ENCODE measurements around the gene PRKAR2B.
"Not testable (repeated sequence)": the region's sequence is repeated elsewhere in the genome, so short reads cannot be mapped to it uniquely, and the experiment has no call there.

The PRKAR2B gene

DNA sequence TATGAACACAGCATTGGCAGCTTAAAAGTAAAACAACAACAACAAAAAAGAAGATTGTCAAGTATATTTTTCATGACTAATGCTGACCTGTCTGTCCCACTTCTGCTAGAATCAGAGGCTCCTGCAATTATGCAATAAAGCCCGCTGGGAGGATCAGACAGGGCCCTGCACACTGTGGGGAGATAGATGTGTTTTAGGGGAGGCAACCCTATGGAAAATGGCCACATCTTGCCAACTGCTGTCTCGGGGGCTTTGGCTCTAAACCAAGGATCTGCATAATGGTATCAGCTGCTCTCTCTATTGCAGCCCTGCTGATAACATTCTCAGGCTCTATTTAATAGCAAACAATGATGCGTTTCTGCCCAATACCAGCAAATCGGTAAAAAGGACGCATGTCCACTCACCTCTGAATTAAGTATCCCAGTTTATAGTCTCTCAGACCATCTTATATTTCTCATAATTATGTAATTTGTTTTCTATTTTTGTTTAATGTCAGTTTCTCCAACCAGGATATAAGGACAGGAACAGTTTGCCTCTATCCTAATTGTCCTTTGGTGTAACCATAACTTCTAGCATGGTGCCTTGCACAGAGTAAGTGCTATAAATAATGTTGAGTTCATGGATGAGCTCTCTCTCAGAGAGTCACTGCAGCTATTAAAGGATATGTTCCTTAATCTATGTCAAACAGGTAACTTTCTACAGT is 15.3 kb upstream of the PRKAR2B start:
- no peak for DNase-seq

DNA sequence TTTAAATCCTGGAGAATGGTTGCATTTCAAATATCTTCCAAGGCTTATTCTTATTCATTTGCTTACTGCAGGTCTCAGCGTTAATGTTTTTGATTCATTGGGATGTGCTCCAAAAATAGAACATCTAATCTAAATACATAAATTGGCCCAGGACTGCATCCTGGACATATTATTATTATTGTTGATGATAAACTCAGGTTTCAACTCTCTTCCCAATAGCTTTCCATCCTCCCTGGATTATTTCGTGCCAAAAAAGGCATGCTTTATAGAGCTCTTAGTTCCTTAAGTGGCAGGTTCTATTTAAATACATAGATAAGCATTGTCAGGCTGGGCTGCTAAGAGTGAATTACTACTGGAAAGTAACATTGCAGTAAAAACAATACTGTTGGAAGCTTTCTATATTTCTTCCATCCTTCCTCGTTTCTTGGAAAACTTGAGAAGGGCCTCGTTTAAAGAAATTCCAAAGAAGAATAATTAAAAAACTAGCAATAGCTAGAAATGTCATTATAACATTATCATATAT is 14.7 kb upstream of the PRKAR2B start:
- DNase-seq: no peak

DNA sequence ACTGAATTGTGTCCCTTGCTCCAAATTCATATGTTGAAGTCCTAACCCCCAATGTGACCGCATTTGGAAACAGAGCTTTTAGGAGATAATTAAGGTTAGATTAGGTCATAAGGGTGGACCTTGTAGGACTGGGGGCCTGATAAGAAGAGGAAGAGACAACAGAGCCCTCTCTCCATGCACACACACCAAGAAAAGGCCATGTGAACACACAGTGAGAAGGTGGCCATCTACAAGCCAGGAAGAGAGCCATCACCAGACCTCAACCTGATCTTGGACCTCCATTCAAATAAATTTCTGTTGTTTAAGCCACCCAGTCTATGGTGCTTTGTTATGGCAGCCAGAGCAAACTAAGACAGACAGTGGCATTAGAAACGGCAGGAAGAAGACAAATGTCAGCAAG is 12.5 kb upstream of the PRKAR2B start:
- no peak for DNase-seq

DNA sequence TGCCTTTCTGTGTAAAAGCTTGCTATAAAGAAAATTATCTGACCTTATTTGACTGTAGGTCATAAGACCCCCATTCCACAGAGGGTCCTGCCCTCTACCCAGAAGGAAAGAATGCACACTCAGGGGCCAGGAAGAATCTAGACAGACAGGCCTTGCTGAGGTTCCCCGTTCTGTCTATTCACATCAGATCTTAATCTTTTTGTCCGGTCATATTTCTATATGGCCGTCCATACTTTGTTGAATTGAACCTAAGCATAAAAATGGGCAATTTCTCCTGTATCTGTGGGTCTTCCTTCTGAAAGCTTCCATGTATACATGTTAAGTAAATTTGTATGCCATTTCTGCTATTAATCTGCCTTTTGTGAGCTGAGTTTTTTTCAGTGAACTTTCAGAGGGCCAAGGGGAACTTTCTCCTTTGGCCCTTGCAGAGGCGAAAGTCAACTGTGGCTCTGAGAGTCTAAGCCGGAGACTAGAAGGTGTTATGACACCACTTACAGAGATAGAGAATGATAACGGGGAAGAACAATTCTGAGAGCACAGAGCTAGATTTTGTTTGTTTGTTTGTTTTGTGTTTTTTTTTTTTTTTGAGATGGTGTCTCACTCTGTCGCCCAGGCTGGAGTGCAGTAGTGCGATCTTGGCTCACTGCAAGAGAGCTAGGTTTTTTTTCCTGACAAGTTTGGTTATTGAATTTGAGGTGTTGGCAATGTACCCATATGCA is 11.6 kb upstream of the PRKAR2B start:
- DNase-seq: no peak

DNA sequence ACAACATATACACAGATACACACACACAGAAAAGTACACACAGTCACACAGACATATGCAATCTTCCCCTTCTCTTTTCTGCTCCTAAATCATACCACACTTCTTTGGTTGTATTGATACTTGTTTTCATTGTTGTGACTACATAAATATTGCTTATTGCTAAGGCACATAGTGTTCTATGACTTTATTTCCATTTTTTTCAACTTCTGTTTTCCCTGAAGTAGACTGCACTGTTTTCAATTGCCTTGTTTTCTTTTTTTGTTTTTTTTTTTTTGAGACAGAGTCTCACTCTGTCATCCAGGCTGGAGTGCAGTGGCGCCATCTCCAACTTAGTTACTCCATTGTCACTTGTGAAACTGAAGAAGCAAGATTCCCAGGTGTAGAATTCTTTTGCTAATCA is 10.0 kb upstream of the PRKAR2B start:
- no peak for DNase-seq

DNA sequence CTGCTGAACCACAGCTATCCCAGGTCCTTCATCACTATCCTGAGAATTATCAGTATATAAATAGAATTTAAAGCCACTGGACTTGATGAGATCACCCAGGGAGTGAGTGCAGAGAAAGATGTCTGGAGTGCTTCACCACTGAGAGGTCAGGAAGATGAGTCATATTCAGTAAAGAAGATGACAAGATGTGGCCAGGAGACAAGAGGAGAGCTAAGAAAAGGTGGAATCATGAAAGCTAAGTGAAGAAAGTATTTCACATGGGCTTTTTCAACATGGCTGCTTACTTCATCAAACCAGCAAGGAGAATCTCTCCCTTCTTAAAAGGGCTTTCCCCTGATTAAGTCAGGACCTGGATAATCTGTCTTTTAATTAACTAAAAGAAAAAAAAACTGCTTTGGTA is 9.1 kb upstream of the PRKAR2B start:
- no peak for DNase-seq

DNA sequence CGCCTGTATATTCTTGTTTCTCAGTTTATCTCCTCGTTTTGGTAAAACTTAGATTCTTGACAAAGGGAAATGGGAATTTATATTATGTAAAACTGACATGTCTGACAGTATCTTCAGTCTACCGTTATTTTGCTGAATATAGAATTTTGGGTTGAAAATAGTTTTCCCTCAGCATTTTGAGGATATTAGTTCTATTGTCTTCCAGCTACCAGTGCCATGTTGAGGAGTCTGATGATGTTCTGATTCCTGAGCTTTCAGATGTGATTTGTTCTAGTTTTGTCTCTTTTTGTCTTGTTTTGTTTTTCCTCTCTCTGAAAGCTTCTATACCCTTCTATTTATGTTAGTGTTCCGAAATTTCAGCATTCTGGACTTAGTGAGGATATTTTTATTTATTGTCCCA is 8.0 kb upstream of the PRKAR2B start:
- no peak for DNase-seq

DNA sequence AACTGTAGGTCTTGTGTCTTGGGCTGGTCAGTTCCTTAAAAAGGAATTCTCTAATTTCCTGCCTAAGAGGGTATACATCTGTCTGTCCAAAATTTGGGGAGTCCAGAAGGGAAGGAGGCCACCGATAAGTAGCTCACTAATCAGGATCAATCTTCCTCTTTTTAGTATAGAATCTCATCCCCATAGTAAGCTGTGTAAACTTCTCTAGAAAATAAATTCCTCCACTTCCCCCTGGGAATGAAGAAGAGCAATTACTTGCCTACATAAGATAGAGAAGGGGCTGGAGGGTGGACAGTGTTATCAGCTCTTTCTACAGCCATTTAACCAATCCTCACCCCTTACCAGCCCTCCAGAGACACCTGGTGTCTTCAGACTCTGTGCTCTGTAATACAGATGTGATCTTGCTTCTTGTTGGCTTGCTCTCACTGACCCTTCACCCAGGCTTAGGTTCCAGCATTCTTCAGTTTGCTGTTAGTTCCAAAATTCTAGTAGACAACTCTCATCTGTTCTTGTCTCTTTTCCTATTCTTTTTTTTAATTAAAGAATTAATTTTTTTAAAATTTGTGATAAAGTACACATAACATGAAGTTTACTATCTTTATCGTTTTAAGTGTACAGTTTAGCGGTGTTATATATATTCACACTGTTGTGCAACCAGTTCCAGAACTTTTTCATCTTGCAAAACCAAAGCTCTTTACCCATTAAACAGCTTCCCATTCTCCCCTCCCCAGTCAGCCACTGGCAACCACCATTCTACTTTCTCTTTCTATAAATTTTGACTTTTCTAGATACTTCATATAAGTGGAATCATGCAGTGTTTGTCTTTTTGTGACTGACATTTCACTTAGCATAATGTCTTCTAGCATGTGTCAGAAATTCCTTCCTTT is 6.5 kb upstream of the PRKAR2B start:
- no peak for DNase-seq

DNA sequence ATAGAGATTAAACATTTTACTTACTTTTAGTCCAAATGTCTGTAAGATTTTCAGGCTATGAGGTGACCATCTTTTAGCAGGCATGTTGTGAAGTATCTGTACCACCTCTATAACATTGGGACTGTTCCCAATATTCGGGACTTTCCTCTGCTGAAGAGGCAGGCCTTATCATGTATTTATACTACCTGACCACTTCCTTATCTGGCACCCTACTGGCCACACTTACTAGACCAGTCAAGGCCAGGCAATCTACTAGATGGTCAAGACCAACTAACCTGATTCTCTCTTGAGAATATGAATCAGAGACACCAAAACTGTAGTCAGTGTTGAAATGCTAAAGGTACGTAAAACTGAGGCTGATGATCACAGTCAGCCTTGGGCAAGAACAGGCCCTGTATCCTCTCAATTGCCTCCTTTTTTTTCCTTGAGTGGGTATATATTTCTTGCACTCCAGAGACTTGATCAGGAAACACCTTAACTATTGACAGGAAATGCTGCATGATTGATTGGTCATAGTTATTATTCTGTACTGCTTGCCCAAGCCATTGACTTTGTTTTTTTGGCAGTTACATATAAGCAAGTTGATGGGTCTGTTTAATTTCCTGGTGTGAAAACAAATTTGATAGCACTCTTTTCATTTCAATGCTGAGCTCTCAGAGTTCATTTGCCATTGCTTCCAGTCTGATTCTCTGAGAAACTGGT is 5.2 kb upstream of the PRKAR2B start:
- no peak for DNase-seq

DNA sequence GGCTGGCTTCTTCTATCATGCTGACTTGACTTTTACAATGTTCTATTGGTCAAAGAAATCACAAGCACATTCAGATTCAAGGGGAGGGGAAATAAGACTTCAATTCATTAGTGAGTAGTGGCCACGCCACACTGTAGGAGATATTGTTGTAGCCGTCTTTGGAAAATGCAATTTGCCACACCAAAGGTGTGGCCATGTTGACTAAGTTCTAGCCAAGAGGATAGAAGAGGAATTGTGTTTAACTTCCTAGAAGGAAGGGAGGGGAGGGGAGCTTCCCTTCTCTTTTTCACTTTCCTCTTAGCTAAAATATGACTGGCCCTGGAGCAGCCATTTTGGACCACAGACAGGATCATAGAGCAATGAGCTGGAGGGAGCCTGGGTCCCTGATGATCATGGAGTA is 3.4 kb upstream of the PRKAR2B start:
- no peak for DNase-seq

DNA sequence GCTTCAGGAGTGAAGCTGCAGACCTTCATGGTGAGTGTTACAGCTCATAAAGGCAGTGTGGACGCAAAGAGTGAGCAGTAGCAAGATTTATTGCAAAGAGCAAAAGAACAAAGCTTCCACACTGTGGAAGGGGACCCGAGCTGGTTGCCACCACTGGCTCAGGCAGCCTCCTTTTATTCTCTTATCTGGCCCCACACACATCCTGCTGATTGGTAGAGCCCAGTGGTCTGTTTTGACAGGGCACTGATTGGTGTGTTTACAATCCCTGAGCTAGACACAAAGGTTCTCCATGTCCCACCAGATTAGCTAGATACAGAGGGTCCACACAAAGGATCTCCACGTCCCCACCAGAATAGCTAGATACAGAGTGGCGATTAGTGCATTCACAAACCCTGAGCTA is 2.7 kb upstream of the PRKAR2B start:
- DNase-seq: not testable (repeated sequence)

DNA sequence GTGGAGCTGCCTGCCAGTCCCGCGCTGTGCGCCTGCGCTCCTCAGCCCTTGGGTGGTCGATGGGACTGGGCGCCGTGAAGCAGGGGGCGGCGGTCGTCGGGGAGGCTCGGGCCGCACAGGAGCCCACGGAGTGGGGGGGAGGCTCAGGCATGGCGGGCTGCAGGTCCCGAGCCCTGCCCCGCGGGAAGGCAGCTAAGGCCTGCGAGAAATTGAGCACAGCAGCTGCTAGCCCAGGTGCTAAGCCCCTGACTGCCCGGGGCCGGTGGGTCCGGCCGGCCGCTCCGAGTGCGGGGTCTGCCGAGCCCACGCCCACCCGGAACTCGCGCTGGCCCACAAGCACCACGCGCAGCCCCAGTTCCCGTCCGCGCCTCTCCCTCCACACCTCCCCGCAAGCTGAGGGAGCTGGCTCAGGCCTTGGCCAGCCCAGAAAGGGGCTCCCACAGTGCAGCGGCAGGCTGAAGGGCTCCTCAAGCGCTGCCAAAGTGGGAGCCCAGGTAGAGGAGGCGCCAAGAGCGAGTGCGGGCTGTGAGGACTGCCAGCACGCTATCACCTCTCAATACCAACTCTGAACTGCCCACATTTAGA is 2.1 kb upstream of the PRKAR2B start:
- DNase-seq: not testable (repeated sequence)

DNA sequence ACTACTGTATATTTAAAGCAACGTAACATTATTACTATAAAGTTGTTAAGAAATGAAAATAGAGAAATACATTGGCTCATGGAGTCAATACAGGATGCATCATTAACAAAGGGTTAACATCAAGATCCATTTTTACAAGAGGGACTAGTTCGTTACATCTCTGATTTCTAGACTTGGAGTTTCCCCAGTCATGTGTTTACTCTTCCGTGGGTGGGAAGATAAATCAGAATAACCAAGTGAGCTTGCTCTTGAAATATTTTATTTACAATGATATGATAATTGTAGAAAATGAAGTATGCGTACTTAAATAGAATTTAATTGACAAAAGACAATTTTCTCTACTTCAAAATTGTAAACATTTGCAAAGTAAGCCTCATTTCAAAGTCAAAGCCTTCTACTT is 1.0 kb upstream of the PRKAR2B start:
- DNase-seq: no peak

DNA sequence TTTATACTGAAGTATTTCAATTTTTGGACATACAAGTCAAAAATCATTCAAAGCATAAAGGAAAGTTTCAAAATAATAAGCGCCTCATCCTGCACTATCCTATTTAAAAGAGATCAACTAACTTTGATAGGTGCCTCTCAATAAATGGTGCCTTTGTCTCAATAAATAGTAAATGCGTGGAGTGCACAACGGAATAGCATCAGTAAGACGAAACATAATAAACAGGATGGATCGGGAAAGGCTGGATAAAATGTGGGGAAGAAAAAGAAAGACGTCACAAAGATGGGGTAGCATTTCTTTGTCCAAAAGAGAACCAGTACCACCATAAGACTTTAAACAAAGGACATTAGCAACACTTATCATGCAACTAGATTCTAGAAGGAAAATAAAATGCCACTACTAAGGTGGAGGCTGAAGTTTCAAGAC is 571 bp upstream of the PRKAR2B start:
- no peak for DNase-seq

DNA sequence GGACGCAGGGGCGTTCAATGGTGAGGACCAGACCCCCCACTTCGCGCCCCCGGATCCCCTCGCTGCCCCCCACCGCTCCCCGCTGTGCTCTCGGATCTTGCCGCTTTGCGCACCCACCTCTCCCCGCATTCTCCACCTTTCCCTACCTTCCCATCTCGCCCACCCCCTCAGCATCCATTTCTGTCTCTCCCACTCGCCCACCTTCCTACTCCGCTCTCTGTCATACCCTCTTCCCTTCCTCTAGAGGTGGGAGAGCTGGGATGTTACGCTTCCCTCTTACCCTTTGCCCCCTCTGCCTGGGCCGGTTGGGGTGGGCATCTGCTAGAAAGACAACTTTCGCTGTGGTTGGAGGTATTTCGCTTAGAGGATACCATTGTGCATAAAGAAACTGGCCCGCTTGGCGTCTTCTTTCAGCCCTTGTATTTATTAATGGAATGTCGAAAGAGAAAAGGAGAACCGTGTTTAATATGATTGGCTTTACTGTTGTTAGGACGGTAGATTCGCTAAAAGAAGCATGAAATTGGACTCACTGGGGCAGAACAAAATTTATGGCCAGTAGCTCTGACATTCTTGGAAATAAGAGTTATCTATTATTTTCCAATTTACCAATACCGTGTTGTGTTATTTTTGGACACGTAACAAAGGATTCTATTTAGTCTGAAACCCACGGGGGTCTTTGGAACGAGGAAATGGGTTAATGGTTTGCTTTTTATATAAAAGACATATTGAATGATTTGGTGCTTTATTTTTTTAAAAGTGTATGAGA is 873 bp downstream of the PRKAR2B start:
- DNase-seq: no peak

DNA sequence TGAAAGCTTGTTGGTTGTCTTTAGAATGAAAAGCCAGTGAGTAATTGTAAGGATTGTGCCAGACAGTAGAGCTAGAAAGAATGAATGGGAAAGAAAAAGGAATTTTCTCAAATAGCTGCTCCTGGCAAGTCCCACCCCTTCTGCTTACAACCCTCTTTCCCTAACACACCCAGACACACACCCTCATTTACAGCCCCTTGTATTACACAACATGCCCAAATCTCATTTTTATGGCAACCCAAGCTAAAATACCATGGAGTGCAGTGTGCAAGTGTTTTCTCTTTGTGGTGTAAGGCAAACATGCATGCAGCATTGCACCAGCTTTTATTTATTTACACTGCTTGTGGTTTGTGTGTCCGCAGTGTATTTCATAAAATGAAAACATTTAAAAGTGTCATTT is 1.5 kb downstream of the PRKAR2B start:
- no peak for DNase-seq

DNA sequence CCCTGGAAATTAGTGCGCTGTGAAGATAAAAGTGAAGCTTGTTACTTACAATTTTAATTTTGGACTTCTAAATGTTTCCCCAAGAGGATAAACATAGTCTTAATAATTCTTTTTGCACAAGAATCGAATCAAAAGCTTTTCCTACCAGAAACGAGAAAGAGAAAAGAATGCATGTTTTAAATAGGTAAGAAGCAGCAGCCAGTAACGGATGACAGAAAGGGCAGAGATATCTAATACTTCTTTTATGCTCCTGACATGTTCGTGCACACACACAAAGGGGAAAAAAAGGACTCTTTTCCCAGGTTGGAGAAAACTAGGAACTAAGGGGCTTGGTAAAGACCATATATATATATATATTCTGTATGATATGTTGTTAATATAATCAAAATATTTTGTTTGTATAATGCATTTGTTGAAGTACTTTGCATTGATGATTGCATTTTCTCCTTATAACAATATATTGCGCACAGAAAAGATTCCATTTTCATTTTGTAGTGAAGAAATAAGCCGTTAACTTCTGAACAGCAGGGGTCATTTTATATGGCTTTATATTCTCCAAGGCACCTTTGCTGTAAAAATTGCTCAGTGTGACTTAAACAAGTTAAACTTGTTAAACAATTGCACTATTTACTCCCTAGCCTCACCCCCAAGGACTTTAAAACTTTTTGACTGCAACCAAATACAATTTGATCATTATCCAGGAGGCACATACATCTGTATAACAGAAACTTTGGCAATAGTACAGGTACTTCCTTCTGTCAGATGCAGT is 2.2 kb downstream of the PRKAR2B start:
- no peak for DNase-seq

DNA sequence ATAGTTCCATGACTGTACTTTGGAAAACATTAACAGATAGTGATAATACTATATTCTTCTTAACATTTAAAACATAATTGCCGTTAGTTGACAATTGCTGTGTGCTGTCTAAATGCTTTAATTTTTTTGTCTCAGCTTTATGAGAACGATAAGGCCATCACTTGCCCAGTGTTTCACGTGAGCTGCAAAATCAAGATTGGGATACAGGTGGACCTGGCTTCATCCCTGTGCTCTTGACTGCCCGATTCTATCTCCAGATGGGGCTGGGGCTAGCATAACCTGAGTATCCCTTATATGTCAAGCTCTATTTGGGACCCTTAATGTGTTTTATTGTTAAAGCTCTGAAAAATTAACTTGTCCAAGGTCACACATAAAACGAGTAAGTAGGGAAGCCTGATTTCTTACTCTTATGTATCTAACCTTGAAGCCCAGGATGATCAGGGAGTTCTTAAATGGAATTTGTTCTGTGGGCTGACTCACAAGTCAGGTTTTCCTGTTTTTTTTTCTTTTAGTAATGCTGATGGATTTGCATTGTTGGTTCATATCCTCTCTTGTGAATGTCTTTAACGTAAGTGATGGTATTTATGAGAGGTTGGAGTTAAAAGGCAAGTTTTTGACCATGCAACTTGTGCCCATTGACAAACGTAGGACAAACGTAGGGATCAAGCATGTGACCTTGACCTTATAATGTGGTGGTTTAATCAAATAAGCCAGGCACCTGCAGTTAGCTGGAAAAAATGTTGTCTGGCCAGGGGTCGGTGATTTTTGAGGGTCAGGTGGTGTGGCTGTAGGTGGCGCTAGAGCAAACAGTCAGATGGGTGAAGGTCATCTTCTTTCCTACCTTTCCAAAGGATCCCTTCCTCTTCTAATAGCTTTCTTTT is 3.6 kb downstream of the PRKAR2B start:
- DNase-seq: no peak

DNA sequence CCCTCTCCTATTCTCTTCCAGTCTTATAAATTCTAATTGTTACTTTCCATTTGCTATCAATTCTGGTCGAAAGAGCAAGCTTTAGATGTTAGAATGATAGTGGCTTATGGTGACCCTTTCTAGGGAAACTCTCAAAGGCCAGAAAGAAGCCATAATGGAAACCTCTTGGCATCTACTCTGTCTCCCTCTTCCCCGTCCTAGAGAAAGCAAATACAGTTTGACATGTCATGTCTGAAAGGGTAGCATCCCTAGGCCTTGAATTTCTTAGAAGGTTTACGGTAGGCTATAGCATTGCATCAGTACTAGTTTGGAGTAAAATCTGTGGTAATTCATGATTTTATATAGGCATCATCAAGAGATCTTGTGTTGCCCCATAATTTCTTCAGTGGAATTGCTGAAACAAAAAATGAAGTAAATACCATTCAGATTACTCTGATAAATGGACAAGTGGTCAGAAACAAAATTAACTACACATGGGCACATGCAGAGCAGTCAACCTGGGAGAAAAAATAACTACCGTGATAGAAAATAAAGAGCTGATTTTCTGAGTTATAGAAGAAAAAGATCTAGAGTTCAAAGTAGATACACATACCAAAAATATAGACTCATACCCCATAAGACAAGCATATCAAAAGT is 4.4 kb downstream of the PRKAR2B start:
- DNase-seq: no peak
